Central memory CD8-positive, alpha-beta T cell (primary cell): ENCODE results near the gene JOSD2.
"Not testable (repeated sequence)": the region's sequence is repeated elsewhere in the genome, so short reads cannot be mapped to it uniquely, and the experiment has no call there.

Experiments
- ATAC-seq: fragments of 150-1000 bp; cut with Tn5 transposase; replicated peaks from 2 replicates; pipeline ENCODE4 v1.10.0; 2022; ENCODE audit warnings: mild to moderate bottlenecking, moderate FRiP score, moderate number of reproducible peaks; ENCODE audit not compliant: poor library complexity, severe bottlenecking; ENCODE audit errors: extremely low read depth
- DNase-seq, 2 donors: peaks; one replicate each; pipeline ENCODE4 v3.0.0; 2021; ENCODE audit warnings: low spot score in 2 of 2
- H3K27ac Mint-ChIP-seq: one replicate; pipeline ENCODE4 v1.8.0; 2022; ENCODE audit warnings: low read depth, mild to moderate bottlenecking, moderate library complexity, mixed read lengths
- H3K27me3 Mint-ChIP-seq: one replicate; pipeline ENCODE4 v1.8.0; 2022; ENCODE audit warnings: mixed read lengths
- H3K36me3 Mint-ChIP-seq: one replicate; pipeline ENCODE4 v1.8.0; 2022; ENCODE audit warnings: mild to moderate bottlenecking, moderate library complexity, mixed read lengths; ENCODE audit not compliant: insufficient read depth
- H3K4me1 Mint-ChIP-seq: one replicate; pipeline ENCODE4 v1.8.0; 2022; ENCODE audit warnings: mixed read lengths
- H3K4me3 Mint-ChIP-seq: one replicate; pipeline ENCODE4 v1.8.0; 2022; ENCODE audit warnings: mild to moderate bottlenecking, moderate library complexity, mixed read lengths
- H3K9me3 Mint-ChIP-seq: one replicate; pipeline ENCODE4 v1.8.0; 2022; ENCODE audit warnings: mixed read lengths

Gene JOSD2

DNA sequence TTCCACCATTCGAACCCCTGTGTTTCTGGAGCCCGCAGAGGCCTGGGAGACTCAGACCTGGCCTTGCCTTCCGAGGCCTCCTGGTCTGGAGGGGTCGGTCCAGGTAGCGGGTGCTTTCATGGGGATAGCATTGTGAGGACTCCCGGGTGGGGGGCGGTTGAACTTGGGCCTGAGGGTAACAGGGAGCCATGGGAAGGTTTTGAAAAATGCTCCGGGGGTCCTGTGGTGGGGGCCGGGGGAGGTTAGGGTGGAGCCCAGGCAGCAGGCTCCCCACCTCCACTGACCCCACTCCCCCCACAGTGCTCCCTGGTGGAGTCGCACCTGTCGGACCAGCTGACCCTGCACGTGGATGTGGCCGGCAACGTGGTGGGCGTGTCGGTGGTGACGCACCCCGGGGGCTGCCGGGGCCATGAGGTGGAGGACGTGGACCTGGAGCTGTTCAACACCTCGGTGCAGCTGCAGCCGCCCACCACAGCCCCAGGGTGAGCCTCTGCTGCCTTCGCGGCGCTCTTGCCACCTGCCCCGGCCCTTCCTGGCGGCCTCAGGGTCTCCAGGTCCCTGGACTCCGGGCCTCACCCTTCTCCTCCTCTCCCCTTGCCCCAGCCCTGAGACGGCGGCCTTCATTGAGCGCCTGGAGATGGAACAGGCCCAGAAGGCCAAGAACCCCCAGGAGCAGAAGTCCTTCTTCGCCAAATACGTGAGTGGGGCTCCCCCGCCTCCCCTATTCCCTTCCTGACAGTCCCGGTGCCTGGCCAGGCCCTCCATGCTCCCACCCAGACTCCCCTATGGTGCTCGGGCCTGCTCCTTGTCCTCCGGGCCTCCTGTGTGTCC, 30.5 kb downstream of the JOSD2 start:
- Mint-ChIP-seq H3K27ac (peak overlapping the region; percentile 89), H3K4me3 (no peak overlapping the region), H3K36me3 (peaks cover 36% of the 10 kb centered on the region), H3K9me3 (no peaks in the 10 kb centered on the region), H3K27me3 (no peaks in the 10 kb centered on the region), H3K4me1 (peaks cover 38% of the 10 kb centered on the region)
- DNase-seq = no peak
- ATAC-seq = no peak

DNA sequence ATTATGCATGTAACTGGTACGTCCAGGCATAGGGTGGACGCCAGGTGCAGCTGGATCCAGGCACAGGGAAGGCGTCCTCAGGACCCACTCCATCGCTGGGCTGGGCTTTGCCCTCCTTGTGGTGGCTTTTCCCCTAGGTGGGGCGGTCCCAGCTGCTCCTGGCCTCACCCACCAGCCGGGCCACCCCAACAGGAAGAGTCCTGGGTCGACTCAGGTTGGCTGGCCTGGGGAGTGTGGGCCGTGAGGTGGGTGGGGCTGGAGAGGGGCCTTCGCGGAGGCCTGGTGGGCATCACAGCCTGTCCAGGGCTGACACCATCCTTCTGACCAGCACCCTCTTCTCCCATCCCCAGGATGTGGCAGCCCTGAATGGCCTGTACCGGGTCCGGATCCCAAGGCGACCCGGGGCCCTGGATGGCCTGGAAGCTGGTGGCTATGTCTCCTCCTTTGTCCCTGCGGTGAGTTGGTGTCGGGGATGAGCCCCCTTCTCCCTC, 31.2 kb downstream of the JOSD2 start:
- DNase-seq (no peak), ATAC-seq (no peak)
- H3K27me3 Mint-ChIP-seq = no peaks in the 10 kb centered on the region
- H3K4me1 Mint-ChIP-seq = peaks cover 38% of the 10 kb centered on the region
- H3K9me3 Mint-ChIP-seq = no peaks in the 10 kb centered on the region
- peak overlapping the region; percentile 71 for H3K27ac Mint-ChIP-seq
- H3K36me3 Mint-ChIP-seq = peaks cover 41% of the 10 kb centered on the region
- H3K4me3 Mint-ChIP-seq = no peak overlapping the region

- Mint-ChIP-seq H3K36me3 (peaks cover 38% of the 10 kb centered on the region), H3K27ac (peak overlapping the region; percentile 71), H3K4me3 (peak overlapping the region; percentile 31), H3K9me3 (no peaks in the 10 kb centered on the region), H3K27me3 (no peaks in the 10 kb centered on the region), H3K4me1 (peaks cover 38% of the 10 kb centered on the region)
- no peak for ATAC-seq
- DNase-seq = no peak
Observed at GRCh38 chr19:50478901-50479715, 31.9 kb downstream of the JOSD2 start.

DNA sequence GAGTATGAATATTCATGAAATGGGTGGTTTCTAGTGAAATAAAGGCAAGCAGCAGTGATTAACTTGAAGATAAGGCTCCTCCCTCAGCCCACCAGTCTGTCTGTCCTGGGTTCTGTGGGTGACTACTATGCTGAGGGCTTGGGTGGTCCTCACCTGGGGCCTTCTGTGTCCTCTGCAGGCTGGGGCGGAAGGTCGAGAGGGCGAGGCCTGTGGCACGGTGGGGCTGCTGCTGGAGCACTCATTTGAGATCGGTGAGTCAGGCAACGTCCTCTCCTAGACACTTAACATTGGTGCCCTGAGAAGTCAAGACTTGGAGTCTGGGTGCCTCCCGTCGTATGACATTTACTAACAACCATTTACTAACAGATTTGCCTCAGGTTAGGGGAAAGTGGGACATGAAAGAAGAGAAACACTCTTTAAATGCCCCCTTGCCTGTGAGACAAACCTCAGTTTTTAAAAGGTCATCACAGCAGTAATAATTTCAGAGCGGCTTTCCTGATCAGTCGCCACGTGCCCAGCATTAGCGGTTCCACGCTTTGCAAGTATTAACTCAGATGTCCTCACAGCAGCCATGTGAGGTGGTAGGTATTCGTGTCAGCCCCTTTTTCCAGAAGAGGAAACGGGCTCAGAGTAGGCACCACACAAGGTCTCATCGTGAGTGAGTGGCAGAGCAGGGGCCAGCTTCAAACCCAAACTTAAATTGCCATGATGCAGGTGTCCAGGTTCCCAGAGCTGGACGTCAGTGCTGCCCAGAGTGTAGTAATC, 33.1 kb downstream of the JOSD2 start:
- DNase-seq = no peak
- Mint-ChIP-seq H3K27me3 (no peaks in the 10 kb centered on the region), H3K36me3 (peaks cover 33% of the 10 kb centered on the region), H3K27ac (peak overlapping the region; percentile 96), H3K4me1 (peaks cover 38% of the 10 kb centered on the region), H3K9me3 (no peaks in the 10 kb centered on the region), H3K4me3 (peak overlapping the region; percentile 96)
- no peak for ATAC-seq

GRCh38 chr19:50476907-50477238, 34.1 kb downstream of the JOSD2 start:
- Mint-ChIP-seq H3K9me3 (no peaks in the 10 kb centered on the region), H3K4me3 (peak overlapping the region; percentile 96), H3K27me3 (no peaks in the 10 kb centered on the region), H3K4me1 (peaks cover 38% of the 10 kb centered on the region), H3K27ac (peak overlapping the region; percentile 96), H3K36me3 (peaks cover 35% of the 10 kb centered on the region)
- ATAC-seq (no peak), DNase-seq (no peak)

DNA sequence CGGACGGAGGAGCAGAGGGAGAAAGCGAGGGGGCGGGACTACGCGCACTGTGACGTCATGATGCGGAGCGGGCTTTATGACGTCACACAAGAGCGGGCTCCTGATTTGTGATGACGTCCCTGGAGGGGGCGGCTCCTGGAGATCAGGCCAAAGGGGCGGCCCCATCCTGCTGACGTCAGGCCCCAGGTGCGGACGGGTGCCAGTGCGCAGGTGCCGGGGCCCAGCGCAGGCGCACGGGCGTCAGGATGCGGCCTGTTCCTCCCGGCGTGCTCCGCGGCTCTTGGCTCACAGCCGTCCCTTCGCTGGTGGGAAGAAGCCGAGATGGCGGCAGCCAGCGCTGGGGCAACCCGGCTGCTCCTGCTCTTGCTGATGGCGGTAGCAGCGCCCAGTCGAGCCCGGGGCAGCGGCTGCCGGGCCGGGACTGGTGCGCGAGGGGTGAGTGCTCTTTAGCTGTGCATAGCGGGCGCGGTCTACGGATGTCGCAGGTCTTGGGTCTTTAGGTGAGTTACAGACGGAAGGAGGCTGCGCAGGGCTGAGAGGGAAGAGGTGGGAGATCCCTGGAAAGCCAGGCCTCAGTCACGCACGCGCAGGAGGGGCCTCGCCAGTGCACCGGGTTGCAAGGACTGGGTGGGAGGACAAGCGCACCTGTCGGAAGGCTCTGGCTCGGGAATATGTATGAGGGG, 34.6 kb downstream of the JOSD2 start, which contains the start of the genes EMC10 and GARIN5A:
Gene EMC10 (plus strand): TSS at position 284 of the 683 bp plus-strand sequence. CDS start 38 bp downstream, at position 322.
Gene GARIN5A (minus strand): TSS at position 625 of the 683 bp plus-strand sequence. CDS start 460 bp downstream, at position 165.
- peaks cover 38% of the 10 kb centered on the region for H3K4me1 Mint-ChIP-seq
- H3K36me3 Mint-ChIP-seq = peaks cover 31% of the 10 kb centered on the region
- ATAC-seq (peak; percentile 94), DNase-seq (peak; percentile 85 to 96)
- H3K4me3 Mint-ChIP-seq = peak within 1 kb of the TSS; percentile 96
- no peaks in the 10 kb centered on the region for H3K9me3 Mint-ChIP-seq
- peak within 1 kb of the TSS; percentile 96 for H3K27ac Mint-ChIP-seq
- H3K27me3 Mint-ChIP-seq = no peaks in the 10 kb centered on the region

DNA sequence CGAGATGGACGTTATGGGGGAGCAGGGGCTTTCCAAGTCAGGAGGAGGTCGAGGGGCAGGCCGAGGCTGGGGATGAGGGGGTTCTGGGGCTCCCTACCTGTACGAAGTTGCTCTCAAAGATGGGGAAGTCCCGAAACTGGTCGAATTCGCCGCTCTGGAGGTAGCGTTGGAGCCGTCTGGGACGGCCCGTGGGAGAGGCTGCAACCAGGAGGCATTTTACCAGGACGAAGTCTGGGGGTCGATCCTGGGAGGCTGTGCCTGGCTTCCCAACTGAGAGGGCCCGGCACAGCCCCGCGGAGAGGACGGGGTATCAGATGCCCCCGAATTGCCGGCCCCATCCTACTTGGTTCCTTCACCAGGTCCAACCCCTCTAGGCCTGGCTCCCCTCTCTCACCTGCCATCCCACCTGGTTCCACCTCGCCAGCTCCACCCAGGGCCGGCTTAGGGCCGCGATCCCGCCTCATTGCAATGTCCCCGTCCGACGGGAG, 35.2 kb downstream of the JOSD2 start:
- Mint-ChIP-seq H3K36me3 (peaks cover 26% of the 10 kb centered on the region), H3K4me3 (peak overlapping the region; percentile 96), H3K27ac (peak overlapping the region; percentile 96), H3K9me3 (no peaks in the 10 kb centered on the region), H3K27me3 (no peaks in the 10 kb centered on the region), H3K4me1 (peaks cover 34% of the 10 kb centered on the region)
- no peak for ATAC-seq
- DNase-seq = no peak

DNA sequence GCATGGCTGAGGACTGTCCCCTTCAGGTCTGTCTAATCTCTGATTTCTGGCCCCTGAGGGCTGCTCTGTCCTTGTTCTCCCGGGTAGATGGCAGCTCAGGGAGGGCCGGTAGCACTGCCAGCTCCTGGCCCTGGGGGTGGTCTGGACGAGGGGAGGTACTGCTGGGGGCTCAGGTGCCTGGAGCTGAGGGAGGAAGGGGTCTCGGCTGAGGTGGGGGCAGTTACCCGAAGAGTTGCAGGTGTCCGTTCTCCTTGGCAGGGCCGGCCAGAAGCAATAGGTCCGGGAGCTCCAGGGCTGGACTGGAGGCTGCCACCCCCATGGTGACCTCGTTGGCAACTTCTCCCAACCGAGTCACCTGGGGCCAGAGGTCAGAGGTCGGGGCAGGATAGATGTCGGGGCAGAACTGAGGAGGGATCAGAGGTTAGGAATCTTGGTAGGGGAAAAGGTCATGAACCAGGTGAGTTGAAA, 35.9 kb downstream of the JOSD2 start:
- Mint-ChIP-seq H3K27me3 (no peaks in the 10 kb centered on the region), H3K9me3 (no peaks in the 10 kb centered on the region), H3K4me3 (peak overlapping the region; percentile 96), H3K4me1 (peaks cover 34% of the 10 kb centered on the region), H3K27ac (peak overlapping the region; percentile 96), H3K36me3 (peaks cover 24% of the 10 kb centered on the region)
- no peak for DNase-seq
- ATAC-seq = no peak

GRCh38 chr19:50473336-50473735, 37.7 kb downstream of the JOSD2 start:
- Mint-ChIP-seq H3K27ac (peak overlapping the region; percentile 4), H3K36me3 (peaks cover 22% of the 10 kb centered on the region), H3K27me3 (peaks cover 13% of the 10 kb centered on the region), H3K4me1 (peaks cover 28% of the 10 kb centered on the region)
- DNase-seq, H3K4me3 Mint-ChIP-seq, H3K9me3 Mint-ChIP-seq, ATAC-seq: not testable (repeated sequence)

DNA sequence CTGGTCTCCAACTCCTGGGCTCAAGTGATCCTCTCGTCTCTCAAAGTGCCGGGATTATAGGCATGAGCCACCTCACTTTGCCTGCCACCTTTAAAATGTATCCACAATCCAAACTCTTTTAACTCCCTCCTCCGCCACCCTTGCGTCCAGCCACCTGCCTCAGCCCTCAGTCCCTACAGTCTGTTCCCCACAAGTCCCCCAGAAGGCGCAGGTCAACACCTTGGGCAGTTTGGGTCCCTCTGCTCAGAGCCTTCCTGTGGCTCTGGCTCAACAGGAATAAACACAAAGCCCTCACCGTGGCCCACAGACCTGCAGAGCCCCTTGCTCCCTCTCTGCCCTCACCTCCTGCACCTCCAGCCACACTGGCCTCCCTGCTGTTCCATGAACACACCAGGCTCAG, 42.2 kb downstream of the JOSD2 start:
- H3K4me3 Mint-ChIP-seq = no peak overlapping the region
- ATAC-seq = no peak

DNA sequence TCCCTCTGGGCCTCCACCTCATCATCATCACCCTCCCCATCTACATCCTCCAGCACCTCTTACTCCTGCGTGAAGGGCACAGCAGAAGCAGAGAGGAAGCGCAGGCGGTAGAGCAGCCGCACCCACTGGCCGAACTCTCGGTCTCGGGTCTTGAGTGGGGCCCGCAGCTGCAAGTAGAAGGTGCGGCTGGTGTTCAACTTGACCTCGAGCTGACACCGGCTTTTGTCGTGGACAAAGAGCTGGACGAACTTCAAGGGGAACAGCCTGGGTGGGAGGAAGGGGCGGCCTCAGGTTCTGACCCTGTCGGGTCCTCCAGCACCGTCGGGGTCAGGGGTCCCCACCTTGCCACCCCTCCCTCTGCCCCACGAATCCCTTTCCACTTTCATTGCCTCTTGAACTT, 43.4 kb downstream of the JOSD2 start:
- DNase-seq (no peak), ATAC-seq (no peak)
- Mint-ChIP-seq H3K4me1 (no peaks in the 10 kb centered on the region), H3K36me3 (peaks cover 1% of the 10 kb centered on the region), H3K27me3 (peaks cover 22% of the 10 kb centered on the region), H3K27ac (no peak overlapping the region), H3K9me3 (no peaks in the 10 kb centered on the region), H3K4me3 (no peak overlapping the region)

More for the DNA sequence above, 42.2 kb downstream of the JOSD2 start:
- DNase-seq = no peak
- no peaks in the 10 kb centered on the region for H3K4me1 Mint-ChIP-seq
- no peak overlapping the region for H3K27ac Mint-ChIP-seq
- peaks cover 22% of the 10 kb centered on the region for H3K27me3 Mint-ChIP-seq
- H3K36me3 Mint-ChIP-seq = peaks cover 2% of the 10 kb centered on the region
- no peaks in the 10 kb centered on the region for H3K9me3 Mint-ChIP-seq
